Heart left ventricle (tissue), 13 donors: ENCODE results near the gene SRGAP1.

ENCODE experiments used
- POLR2A ChIP-seq, 2 donors: fragments of 450-650 bp; IDR thresholded peaks; one replicate each; pipeline ENCODE4 v1.6.1; 2017; ENCODE audit warnings: antibody characterized with exemption in 2 of 2, mild to moderate bottlenecking in 2 of 2, moderate library complexity in 2 of 2
- TF ChIP-seq, protein P1 (sequence below), 12 donors: fragments of 200-600 bp; sonication (generic) in 4 of 12; IDR thresholded peaks; one replicate each; pipeline versions ENCODE4 v1.5.0 to v1.8.0; 2018 to 2022; ENCODE audit warnings: antibody characterized with exemption in 12 of 12, mild to moderate bottlenecking in 5 of 12
- donor health status: ischemic (EF 13 %, LVEDD 7.1; RV severe dilation, severe dysfunction).
- donor health status: DM: no; HTN: yes; CAD: no.
- donor health status: DM: no; HTN: no; CAD: no.
- donor health status: ischemic (EF 25% LVEDD 6.9; RV normal size, moderate dysfunction).
- donor health status: ischemic (EF 25% LVEDD 5.7; RV mildly dilated, moderate dysfunction).
- donor health status: ischemic (EF 35%, LVEDD 5.7; RV mildly dilated, moderate dysfunction).
- donor health status: nonischemic (EF 11% LVEDD 7.7; RV severe dilation, severe dysfunction).
- donor health status: DM: yes; HTN: yes; CAD: no.
- donor health status: PGD.
- donor health status: ischemic (EF 29% LVEDD 5.4; RV normal size, mild dysfunction).
- donor health status: nonischemic (EF 23%, LVEDD 6.1; RV moderate dilation, normal function).

DNA sequence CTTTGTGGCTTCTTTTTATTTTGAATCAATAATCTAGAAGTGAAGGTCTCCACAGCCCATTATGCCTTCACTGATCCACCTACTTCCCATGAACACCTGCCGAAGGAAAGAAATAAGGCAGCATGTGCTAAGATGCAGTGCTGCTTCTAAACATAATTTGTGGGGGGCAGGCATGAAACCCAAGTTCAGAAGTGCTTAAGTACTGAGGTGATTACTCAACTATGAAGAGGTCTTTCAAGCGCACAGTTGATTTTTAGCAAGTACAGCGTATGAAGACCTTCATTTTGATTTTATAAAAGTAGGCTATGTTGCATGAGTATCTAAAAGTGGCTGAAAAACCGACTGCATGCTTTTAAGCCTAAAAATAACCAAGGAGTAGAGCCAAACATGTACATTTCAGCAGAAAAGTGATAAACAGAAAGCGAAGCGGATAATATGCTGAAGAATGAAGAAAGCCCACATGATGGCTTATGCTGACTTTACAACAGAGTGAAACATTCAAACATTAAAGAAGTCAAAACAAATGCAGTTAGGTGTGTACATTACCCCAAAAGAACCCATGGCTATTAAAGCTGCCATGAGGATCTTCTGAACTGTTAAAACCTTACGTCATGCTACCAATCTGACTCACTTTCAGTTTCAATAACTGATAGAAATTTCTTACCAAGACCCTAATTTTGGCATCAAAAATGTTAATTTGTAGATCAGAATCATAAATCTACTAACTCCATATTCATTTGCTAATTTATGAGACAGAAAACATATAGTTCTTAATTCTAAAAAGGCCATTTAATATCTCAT lies 348.3 kb downstream of the SRGAP1 start:
- TF ChIP-seq POLR2A (IDR thresholded peaks at IDR 0.05) = no peak
- TF ChIP-seq, protein P1, sequence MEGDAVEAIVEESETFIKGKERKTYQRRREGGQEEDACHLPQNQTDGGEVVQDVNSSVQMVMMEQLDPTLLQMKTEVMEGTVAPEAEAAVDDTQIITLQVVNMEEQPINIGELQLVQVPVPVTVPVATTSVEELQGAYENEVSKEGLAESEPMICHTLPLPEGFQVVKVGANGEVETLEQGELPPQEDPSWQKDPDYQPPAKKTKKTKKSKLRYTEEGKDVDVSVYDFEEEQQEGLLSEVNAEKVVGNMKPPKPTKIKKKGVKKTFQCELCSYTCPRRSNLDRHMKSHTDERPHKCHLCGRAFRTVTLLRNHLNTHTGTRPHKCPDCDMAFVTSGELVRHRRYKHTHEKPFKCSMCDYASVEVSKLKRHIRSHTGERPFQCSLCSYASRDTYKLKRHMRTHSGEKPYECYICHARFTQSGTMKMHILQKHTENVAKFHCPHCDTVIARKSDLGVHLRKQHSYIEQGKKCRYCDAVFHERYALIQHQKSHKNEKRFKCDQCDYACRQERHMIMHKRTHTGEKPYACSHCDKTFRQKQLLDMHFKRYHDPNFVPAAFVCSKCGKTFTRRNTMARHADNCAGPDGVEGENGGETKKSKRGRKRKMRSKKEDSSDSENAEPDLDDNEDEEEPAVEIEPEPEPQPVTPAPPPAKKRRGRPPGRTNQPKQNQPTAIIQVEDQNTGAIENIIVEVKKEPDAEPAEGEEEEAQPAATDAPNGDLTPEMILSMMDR (IDR thresholded peaks at IDR 0.05) = no peak
